Measurements from ENCODE around the gene MYH15.

Gene MYH15

GRCh38 chr3:108510496-108510895 lies at the start of gene MYH15:
TSS of gene MYH15 (minus strand) at chr3:108510596. CDS start at chr3:108510530, 66 bp downstream.
- no peak for DNase-seq (ENCODE audit: low spot score)

GRCh38 chr3:108555966-108556581 lies 45.7 kb upstream of the MYH15 start:
- no peak for DNase-seq (ENCODE audit: low spot score)

GRCh38 chr3:108554913-108555571 lies 44.6 kb upstream of the MYH15 start:
- DNase-seq (ENCODE audit: low spot score) = no peak

- DNase-seq (ENCODE audit: low spot score) = no peak
Measured at GRCh38 chr3:108554229-108554628, 43.8 kb upstream of the MYH15 start.

DNA sequence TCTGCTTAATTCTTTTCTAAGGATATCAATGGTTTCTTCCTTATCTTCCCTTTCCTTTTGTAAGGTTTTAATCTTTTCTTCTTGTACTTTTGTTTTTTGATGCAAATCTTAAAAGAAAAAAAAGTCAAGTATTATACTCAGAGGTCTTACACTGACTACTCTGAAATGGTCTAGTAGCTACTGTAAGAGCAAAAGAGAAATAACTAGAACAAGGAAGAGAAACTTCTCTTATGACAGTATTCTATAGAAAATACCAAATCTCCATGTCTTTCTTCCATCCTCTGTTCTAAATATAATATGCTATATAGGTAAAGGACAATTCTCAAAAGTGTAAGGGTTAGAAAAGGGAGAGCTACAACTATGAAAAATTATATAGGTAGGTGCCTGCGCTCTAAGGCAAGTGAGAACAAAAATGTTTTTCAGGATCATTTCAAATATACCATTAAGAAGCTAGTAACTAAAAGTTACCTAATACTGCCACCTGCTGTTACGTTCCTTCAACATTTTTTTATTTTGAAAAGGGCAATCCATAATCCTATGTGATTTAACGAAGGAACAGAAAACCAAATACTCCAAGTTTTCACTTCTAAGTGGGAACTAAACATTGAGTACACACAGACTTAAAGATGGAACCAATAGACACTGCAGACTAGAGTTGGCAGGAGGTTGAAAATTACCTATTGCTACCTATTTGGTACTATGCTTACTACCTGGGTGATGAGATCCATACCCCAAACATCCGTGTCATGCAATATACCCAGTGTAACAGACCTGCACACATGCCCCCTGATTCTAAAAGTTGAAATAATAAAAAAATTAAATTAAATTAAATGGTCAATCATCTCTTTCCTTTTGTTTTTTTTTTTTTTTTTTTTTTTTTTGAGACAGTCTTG lies 42.1 kb upstream of the MYH15 start:
- DNase-seq (ENCODE audit: low spot score) = peak; percentile 42

GRCh38 chr3:108548886-108549285 lies 38.5 kb upstream of the MYH15 start:
- DNase-seq (ENCODE audit: low spot score) = no peak

DNA sequence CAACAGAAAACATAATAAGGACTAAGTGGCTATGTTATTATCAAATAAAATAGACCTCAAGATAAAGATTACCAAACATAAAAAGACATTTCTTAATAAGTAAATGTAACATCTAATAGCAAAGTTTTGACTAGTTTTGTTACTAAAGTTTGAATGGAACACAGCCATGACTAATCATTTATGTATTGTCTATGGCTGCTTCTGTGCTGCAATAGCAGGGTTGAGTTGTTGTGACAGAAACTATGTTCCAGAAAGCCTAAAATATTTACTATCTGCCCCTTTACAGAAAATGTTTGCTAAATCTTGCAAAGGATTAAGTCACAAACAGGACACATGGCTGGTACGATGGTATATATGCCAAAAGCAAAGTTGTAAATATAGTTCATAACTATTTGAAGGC lies 37.9 kb upstream of the MYH15 start:
- DNase-seq (ENCODE audit: low spot score) = no peak

DNA sequence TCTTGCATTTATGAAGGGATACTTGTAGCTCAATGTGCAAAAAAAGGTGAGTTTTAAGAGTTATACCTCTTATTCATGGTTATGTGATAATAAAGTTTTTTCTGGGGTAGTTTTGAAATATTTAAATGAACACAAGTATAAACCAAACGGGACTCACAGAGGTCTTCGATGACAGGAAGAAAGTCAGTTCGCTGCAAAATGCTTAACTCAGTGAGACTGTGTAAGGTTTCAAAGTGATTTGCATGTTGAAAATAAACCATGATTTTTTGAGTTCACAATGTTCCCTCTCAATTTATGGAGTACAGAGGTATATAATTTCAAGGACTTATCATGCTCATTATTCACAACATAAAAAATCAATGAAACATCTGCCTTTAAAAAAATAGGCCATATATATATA lies 36.3 kb upstream of the MYH15 start:
- DNase-seq (ENCODE audit: low spot score) = no peak

DNA sequence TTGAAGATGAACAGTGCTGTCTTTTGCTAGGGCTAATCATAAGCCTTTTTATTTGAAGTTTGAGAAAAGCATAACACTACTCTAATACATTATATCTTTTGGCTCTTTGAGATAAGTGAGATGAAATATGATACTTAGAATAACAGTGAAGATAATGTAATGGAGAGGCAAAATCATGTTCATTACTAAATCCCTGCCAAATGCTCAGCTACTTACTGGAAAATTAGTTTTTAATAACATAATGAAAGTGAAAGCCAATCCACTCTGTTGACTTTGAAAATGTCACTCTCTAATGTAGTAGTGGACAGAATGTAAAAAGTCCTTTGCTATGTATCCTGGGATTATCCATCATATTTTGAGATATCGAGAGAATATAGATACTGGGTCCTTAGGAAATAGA lies 35.9 kb upstream of the MYH15 start:
- no peak for DNase-seq (ENCODE audit: low spot score)

DNA sequence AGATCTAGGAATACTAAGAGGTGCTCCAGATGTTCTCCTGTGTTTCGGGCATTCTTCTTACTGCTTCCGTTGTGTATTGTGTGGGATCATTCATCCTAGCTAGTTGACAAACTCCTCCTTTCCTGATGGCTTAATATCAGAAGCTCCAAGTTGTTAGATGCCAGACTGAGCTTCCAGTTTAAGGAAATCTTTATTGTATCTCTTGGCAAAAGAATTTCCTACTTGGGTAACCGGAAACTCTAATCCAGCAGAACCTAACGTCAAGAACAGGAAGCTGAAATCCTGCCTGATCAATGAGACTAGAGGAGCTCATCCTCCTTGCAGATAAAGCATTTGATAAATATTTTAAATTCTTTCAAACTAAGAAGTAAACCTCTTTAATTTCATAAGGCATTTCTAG lies 27.7 kb upstream of the MYH15 start:
- no peak for DNase-seq (ENCODE audit: low spot score)

- no peak for DNase-seq (ENCODE audit: low spot score)
Measured at GRCh38 chr3:108528459-108529252, 18.3 kb upstream of the MYH15 start.

DNA sequence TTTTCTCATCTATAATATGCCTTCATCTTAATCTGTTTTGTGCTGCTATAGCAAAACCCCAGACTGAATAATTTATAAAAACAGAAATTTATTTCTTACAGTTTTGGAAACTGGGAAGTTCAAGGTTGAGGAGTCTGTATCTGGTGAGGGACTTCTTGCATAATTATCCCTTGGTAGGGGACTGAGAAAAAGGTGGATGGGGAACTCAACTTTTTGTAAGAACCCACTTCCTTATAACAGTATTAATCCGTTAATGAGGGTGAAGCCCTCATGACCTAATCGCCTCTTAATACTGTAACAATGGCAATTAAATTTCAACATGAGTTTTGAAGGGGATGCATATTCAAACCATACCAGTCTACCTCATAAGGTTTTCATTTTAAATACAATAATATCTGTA lies 17.4 kb upstream of the MYH15 start:
- no peak for DNase-seq (ENCODE audit: low spot score)

DNA sequence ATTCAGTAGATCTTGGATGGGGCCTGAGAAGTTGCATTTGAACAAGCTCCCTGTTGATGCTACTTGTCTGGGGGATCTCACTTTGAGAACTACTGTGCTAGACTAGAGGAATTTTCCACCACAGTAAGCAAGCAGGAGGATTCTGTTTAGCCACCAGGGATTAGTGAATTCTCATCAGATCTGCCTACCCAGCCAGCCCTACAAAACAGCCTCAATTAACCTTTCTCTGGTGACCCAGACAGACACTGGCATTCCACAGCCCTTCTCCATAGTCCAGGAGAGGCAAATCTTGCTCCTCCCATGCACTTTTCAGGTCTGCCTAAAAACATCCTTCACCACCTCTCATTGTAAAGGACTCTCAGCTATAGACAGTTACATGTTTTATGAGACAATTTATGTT lies 16.7 kb upstream of the MYH15 start:
- DNase-seq (ENCODE audit: low spot score) = no peak

GRCh38 chr3:108525971-108526370 lies 15.6 kb upstream of the MYH15 start:
- no peak for DNase-seq (ENCODE audit: low spot score)

DNA sequence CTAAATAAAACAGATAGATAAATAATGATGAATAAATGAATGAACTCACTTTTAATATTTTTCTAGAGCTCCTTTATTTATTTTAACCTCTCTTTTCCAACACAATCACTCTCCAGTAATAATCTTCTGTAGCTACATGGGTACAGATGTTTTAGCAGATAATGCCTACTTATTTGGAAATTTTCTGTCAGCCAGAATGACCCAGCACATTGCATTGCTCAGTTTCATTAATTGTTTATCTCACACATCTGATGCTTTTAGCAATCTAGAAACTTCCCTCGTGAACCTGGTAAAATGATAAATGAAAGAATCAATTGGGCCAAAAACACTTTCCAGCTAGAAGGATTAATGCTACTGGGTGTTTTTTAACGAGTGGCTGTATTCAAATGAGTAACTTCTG lies 14.9 kb upstream of the MYH15 start:
- DNase-seq (ENCODE audit: low spot score) = no peak

DNA sequence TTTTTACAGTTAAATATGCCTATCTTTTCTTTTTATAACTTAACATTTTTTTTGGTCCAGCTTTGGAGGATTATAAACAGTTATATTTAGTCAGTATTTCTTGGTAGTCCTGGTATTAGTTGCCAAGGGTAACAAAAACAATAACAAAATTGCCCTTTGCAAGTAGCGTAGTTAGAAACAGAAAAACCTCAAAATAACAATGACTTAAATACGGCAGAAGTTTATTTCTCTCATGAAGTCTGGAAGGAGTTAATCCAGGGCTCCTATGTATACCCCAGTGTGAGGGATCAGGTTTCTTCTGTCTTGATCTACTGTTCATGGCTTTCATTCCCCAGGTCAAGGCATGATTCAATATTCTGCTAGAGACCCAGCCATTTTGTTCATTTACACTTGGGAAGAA lies 14.1 kb upstream of the MYH15 start:
- no peak for DNase-seq (ENCODE audit: low spot score)

- no peak for DNase-seq (ENCODE audit: low spot score)
Measured at GRCh38 chr3:108518895-108519294, 8.5 kb upstream of the MYH15 start.

DNA sequence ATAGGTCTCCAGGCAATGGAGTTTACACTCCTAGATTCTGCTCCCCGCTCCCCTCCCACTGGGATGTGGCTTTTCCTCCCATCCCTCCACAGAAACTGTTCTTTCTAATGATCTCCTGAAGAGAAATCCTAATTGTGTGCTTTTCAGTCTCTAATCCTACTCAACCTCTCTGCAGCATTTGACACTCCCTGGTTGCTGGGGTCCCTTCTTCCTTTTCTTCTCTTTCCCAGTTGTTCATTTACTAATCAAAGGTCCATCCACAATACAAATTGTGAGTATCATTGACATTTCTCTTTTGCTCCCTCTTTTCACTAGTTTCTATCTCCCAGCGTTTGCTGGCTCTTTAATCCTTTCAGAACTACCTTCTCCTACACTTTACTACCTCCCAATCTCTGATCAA lies 6.5 kb upstream of the MYH15 start:
- no peak for DNase-seq (ENCODE audit: low spot score)

- no peak for DNase-seq (ENCODE audit: low spot score)
Measured at GRCh38 chr3:108513961-108514360, 3.6 kb upstream of the MYH15 start.

GRCh38 chr3:108512671-108513070 lies 2.3 kb upstream of the MYH15 start:
- no peak for DNase-seq (ENCODE audit: low spot score)

DNA sequence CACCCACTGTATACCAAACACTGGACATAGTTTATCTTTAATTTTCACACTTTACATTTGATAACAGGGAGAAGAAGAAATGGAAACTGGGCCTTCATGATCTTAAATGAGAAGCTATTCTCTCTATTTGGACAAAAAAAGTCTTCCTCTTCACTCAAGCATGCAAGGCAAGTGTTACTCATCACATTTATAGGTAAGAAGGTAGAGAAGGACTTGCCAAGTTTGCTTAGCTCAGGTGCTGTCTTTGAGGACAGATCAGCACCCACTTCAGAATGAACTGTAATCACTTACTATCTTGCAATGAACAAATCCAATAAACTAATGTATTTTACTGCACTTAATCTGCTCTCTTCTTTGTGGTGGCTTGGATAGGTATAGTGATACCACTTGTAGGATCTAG lies 1.1 kb upstream of the MYH15 start:
- no peak for DNase-seq (ENCODE audit: low spot score)

DNA sequence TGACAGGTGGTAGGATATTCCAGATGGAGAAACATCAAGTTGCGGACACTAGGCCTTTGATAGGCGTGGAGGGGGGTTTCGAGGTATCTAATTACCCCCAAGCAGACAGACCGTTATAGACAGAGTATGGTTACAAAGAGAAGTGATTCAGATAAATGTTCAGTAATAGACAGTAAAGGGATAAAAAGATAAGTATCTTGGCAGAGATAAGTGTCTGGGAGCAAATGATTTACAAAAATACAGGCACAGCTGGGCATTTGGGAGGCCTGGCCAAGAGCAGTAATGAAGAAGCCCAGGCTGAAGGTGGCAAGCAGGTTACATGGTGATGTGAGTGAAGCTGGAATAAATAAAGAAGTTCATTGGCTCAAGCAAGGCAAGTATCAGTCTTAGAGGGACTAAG lies 659 bp upstream of the MYH15 start:
- no peak for DNase-seq (ENCODE audit: low spot score)
